SK-N-SH (cell line): ENCODE data around the gene ASMTL. TPM values are rescaled to one million over a fixed set of nuclear protein-coding genes. Genes with fewer than 3 reads are reported as not detected.
"Not testable (repeated sequence)": the region's sequence is repeated elsewhere in the genome, so short reads cannot be mapped to it uniquely, and the experiment has no call there.

Experiments used
- CTCF ChIA-PET: fragments of 300-600, 350-600 bp; formaldehyde crosslinking; extraction: SDS; loops from one replicate; lab custom pipeline; 2021; lab: Yijun Ruan, JAX
- POLR2A ChIA-PET: fragments of 350-600 bp; sonication (Branson Sonifier 250); formaldehyde crosslinking; extraction: SDS; loops from one replicate; lab custom pipeline; 2020; ENCODE audit warnings: antibody characterized with exemption, inconsistent platforms; lab: Yijun Ruan, JAX
- DNase-seq: peaks from one replicate; pipeline ENCODE4 v3.0.0; 2012
- H2AFZ ChIP-seq: fragments of 200-600 bp; sonication (generic); 2 replicates; pipeline ENCODE4 v1.8.1; 2016; ENCODE audit warnings: antibody characterized with exemption, mild to moderate bottlenecking, low read depth
- H3F3A ChIP-seq: fragments of 200-600 bp; sonication (generic); replicated peaks from 2 replicates; pipeline ENCODE3; 2016; ENCODE audit warnings: antibody characterized with exemption, mild to moderate bottlenecking; ENCODE audit not compliant: insufficient read depth
- H3K27ac ChIP-seq, 2 experiments: fragments of 200-500 bp in 1 of 2; fragments of 200-600 bp in 1 of 2; sonication (Bioruptor generic) in 1 of 2; sonication (generic), shearing (Covaris generic) in 1 of 2; 2 replicates each; pipeline versions ENCODE4 v1.5.1 to v1.6.1; 2014 to 2016; ENCODE audit warnings: low read depth in 2 of 2, inconsistent platforms in 1 of 2, low read length in 1 of 2, mild to moderate bottlenecking in 1 of 2, mixed read lengths in 1 of 2
- H3K27me3 ChIP-seq: fragments of 200-600 bp; sonication (generic), shearing (Covaris generic); 2 replicates; pipeline ENCODE4 v1.6.1; 2016; ENCODE audit warnings: mixed run types; ENCODE audit not compliant: insufficient read depth
- H3K36me3 ChIP-seq, 2 experiments: fragments of 200-500 bp in 1 of 2; fragments of 200-600 bp in 1 of 2; sonication (Bioruptor generic) in 1 of 2; sonication (generic) in 1 of 2; replicated peaks in 1 of 2; 2 replicates each; pipeline versions ENCODE3 to v1.5.1; 2014 to 2016; ENCODE audit warnings: low read length in 1 of 2, mild to moderate bottlenecking in 1 of 2; ENCODE audit not compliant: insufficient read depth in 2 of 2, control insufficient read depth in 1 of 2
- H3K4me1 ChIP-seq, 2 experiments: fragments of 200-500 bp in 1 of 2; fragments of 200-600 bp in 1 of 2; sonication (Bioruptor generic) in 1 of 2; sonication (generic), shearing (Covaris generic) in 1 of 2; 2 replicates each; pipeline versions ENCODE4 v1.5.1 to v1.6.1; 2014 to 2016; ENCODE audit warnings: low read depth in 1 of 2, low read length in 1 of 2, mixed run types in 1 of 2; ENCODE audit not compliant: insufficient read depth in 2 of 2, control insufficient read depth in 1 of 2
- H3K4me2 ChIP-seq: fragments of 200-600 bp; sonication (generic), shearing (Covaris generic); 2 replicates; pipeline ENCODE4 v1.6.1; 2017; ENCODE audit warnings: mixed run types
- H3K4me3 ChIP-seq, 2 experiments: fragments of 200-500 bp in 1 of 2; fragments of 200-600 bp in 1 of 2; sonication (Bioruptor generic) in 1 of 2; sonication (generic), shearing (Covaris generic) in 1 of 2; 2 replicates each; pipeline versions ENCODE4 v1.5.1 to v1.8.1; 2014 to 2016; ENCODE audit warnings: low read depth in 2 of 2, inconsistent platforms in 1 of 2, low read length in 1 of 2, mild to moderate bottlenecking in 1 of 2, mixed read lengths in 1 of 2, moderate library complexity in 1 of 2
- H3K79me2 ChIP-seq: fragments of 200-600 bp; sonication (generic); 2 replicates; pipeline ENCODE4 v1.8.1; 2017; ENCODE audit warnings: mild to moderate bottlenecking; ENCODE audit not compliant: insufficient read depth
- H3K9ac ChIP-seq: fragments of 200-600 bp; sonication (generic); 2 replicates; pipeline ENCODE4 v1.6.1; 2017; ENCODE audit warnings: mixed run types
- H3K9me2 ChIP-seq: fragments of 200-600 bp; sonication (generic); 2 replicates; pipeline ENCODE4 v1.6.1; 2017; ENCODE audit warnings: mixed run types
- H3K9me3 ChIP-seq: fragments of 200-600 bp; sonication (generic); 2 replicates; pipeline ENCODE4 v1.6.1; 2017; ENCODE audit warnings: mixed run types, mild to moderate bottlenecking, moderate library complexity
- H4K20me1 ChIP-seq: fragments of 200-600 bp; sonication (generic); 2 replicates; pipeline ENCODE4 v1.6.1; 2017; ENCODE audit warnings: mild to moderate bottlenecking, mixed run types; ENCODE audit not compliant: insufficient read depth
- EP300 ChIP-seq, 2 experiments: IDR thresholded peaks; 2 replicates each; pipeline versions ENCODE4 v1.4.0 to v1.6.1; 2012; ENCODE audit warnings: borderline replicate concordance in 1 of 2, low read depth in 1 of 2, low read length in 1 of 2
- FOXJ3 ChIP-seq: sonication (generic); formaldehyde crosslinking; IDR thresholded peaks from 2 replicates; pipeline ENCODE4 v1.5.1; 2020; ENCODE audit warnings: mild to moderate bottlenecking, missing genetic modification reagents
- MEF2A ChIP-seq: IDR thresholded peaks from 2 replicates; pipeline ENCODE4 v1.4.0; 2012; ENCODE audit warnings: low read depth, borderline replicate concordance
- MXI1 ChIP-seq: IDR thresholded peaks from 2 replicates; pipeline ENCODE4 v1.6.1; 2012; ENCODE audit warnings: mild to moderate bottlenecking, low read depth, low read length, improper control_type of control experiment
- NFIC ChIP-seq: IDR thresholded peaks from 2 replicates; pipeline ENCODE4 v1.4.0; 2012; ENCODE audit warnings: borderline replicate concordance
- NRF1 ChIP-seq: IDR thresholded peaks from 2 replicates; pipeline ENCODE4 v1.6.1; 2012; ENCODE audit warnings: low read depth, mild to moderate bottlenecking, low read length
- POLR2AphosphoS5 ChIP-seq: IDR thresholded peaks from 2 replicates; pipeline ENCODE4 v1.6.1; 2012; ENCODE audit warnings: low read depth, low read length
- RAD21 ChIP-seq: IDR thresholded peaks from 2 replicates; pipeline ENCODE4 v1.6.1; 2012; ENCODE audit warnings: mild to moderate bottlenecking, low read length
- RFX5 ChIP-seq: IDR thresholded peaks from 2 replicates; pipeline ENCODE4 v1.6.1; 2012; ENCODE audit warnings: mild to moderate bottlenecking, improper control_type of control experiment, low read length
- SIN3A ChIP-seq: IDR thresholded peaks from 2 replicates; pipeline ENCODE4 v1.6.1; 2012; ENCODE audit warnings: low read depth, mild to moderate bottlenecking, low read length, moderate library complexity, borderline replicate concordance
- TCF12 ChIP-seq: IDR thresholded peaks from 2 replicates; pipeline ENCODE4 v1.4.0; 2012
- TEAD4 ChIP-seq: IDR thresholded peaks from 2 replicates; pipeline ENCODE4 v1.4.0; 2012; ENCODE audit warnings: mild to moderate bottlenecking, borderline replicate concordance; ENCODE audit not compliant: insufficient read depth
- YY1 ChIP-seq: IDR thresholded peaks from 2 replicates; pipeline ENCODE4 v1.4.0; 2012; ENCODE audit warnings: low read depth, mild to moderate bottlenecking
- WGBS: methylation state at CpG from one replicate; pipeline ENCODE4 v1.1.6; 2017; ENCODE audit warnings: low lambda C conversion rate; 5-methylcytosine and 5-hydroxymethylcytosine counted together
- polyA plus RNA-seq, 3 experiments: library from polyadenylated mRNA; depleted of rRNA; stranded (reverse); fragments of >200 nt; gene quantifications; 2 replicates each; pipeline ENCODE4 v1.2.3, GENCODE V29; 2012
- TF ChIP-seq, protein P1 (sequence below): fragments of 150-350 bp; IDR thresholded peaks from 2 replicates; pipeline ENCODE4 v1.6.1; 2017; ENCODE audit warnings: antibody characterized with exemption, low read length, low read depth, borderline replicate concordance
- TF ChIP-seq, protein P2 (sequence below): fragments of 150-350 bp; IDR thresholded peaks from 2 replicates; pipeline ENCODE4 v1.6.1; 2016; ENCODE audit warnings: mild to moderate bottlenecking, low read depth, low read length
- TF ChIP-seq, protein P3 (sequence below): IDR thresholded peaks from 2 replicates; pipeline ENCODE4 v1.4.0; 2012; ENCODE audit warnings: low read depth, borderline replicate concordance

Gene ASMTL
- polyA plus RNA-seq, 1 of the 3 experiments (the other 2 are of a cell fraction) = 37.7 TPM

DNA sequence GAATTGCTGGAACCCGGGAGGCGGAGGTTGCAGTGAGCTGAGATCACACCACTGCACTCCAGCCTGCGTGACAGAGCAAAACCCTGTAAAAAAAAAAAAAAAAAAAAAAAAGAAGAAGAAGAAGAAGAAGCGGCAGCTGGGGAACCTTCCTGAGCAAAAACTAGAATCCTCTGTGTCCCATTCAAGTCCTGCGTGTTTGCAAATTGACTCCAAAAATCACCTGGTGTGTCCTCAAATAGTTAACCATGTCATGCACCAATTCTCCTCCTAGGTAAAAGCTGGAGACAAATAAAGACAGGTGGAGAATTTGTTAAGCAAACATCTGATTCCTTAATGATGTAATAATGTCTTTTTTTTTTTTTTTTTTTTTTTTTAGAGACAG lies 31.9 kb upstream of the ASMTL start:
- CTCF ChIA-PET = no interaction called here
- WGBS = 46% methylated on average over 5 of the region's 5 CpGs
- TF ChIP-seq MEF2A (no peak), RAD21 (no peak), EP300 (IDR thresholded peaks at IDR 0.05; ENCODE audit: borderline replicate concordance in 1 of 2, low read depth in 1 of 2, low read length in 1 of 2) (no peak), RFX5 (no peak), NRF1 (no peak)

DNA sequence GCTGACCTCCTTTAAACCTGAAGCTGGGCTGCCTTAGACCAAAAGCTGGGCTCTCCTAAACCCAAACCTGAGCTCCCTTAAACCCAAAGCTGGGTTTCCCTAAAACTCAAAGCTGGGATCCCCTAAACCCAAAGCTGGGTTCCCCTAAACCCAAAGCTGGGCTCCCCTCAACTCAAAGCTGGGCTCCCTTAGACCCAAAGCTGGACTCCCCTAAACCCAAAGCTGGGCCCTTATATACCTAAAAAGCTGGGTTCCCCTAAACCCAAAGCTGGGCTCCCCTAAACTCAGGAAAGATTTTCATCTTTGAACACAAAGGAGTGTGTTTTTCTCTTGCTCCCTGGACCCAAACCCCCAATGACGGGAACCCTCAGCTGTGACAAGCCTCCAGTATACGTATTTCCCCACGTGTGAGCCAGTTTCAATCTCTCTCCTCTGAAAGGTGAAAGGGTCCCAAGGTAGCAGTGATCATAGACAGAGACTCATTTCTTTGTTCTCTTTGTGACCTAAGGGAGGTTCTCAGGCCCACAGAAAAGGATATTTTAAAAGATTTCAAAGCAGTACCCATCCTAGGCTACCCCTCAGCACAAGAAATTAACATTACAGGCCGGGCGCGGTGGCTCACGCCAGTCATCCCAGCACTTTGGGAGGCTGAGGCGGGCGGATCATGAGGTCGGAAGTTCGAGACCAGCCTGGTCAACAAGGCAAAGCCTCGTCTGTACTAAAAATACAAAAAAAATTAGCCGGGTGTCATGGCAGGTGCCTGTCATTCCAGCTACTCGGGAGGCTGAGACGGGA lies 31.3 kb upstream of the ASMTL start:
- Histone ChIP-seq H3K4me3 (no peak overlapping the region), H3K9me3 (no peaks in the 10 kb centered on the region), H3F3A (peaks cover 1% of the 10 kb centered on the region), H3K9me2 (no peaks in the 10 kb centered on the region), H3K4me1 (no peaks in the 10 kb centered on the region), H3K79me2 (no peaks in the 10 kb centered on the region), H3K36me3 (no peaks in the 10 kb centered on the region), H4K20me1 (no peaks in the 10 kb centered on the region), H3K9ac (no peak overlapping the region), H3K27me3 (peaks cover 12% of the 10 kb centered on the region; the same call in 1 of the 2 replicates), H2AFZ (no peak overlapping the region), H3K27ac (no peak overlapping the region), H3K4me2 (no peak overlapping the region)
- WGBS = 59% methylated on average over 15 of the region's 15 CpGs
- no peak for DNase-seq
- ChIA-PET POLR2A (no interaction called here), CTCF (no interaction called here)
- TF ChIP-seq NFIC = no peak
- TF ChIP-seq, protein P1, sequence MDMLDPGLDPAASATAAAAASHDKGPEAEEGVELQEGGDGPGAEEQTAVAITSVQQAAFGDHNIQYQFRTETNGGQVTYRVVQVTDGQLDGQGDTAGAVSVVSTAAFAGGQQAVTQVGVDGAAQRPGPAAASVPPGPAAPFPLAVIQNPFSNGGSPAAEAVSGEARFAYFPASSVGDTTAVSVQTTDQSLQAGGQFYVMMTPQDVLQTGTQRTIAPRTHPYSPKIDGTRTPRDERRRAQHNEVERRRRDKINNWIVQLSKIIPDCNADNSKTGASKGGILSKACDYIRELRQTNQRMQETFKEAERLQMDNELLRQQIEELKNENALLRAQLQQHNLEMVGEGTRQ = no peak
- TF ChIP-seq, protein P2, sequence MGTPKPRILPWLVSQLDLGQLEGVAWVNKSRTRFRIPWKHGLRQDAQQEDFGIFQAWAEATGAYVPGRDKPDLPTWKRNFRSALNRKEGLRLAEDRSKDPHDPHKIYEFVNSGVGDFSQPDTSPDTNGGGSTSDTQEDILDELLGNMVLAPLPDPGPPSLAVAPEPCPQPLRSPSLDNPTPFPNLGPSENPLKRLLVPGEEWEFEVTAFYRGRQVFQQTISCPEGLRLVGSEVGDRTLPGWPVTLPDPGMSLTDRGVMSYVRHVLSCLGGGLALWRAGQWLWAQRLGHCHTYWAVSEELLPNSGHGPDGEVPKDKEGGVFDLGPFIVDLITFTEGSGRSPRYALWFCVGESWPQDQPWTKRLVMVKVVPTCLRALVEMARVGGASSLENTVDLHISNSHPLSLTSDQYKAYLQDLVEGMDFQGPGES = no peak
- TF ChIP-seq, protein P3, sequence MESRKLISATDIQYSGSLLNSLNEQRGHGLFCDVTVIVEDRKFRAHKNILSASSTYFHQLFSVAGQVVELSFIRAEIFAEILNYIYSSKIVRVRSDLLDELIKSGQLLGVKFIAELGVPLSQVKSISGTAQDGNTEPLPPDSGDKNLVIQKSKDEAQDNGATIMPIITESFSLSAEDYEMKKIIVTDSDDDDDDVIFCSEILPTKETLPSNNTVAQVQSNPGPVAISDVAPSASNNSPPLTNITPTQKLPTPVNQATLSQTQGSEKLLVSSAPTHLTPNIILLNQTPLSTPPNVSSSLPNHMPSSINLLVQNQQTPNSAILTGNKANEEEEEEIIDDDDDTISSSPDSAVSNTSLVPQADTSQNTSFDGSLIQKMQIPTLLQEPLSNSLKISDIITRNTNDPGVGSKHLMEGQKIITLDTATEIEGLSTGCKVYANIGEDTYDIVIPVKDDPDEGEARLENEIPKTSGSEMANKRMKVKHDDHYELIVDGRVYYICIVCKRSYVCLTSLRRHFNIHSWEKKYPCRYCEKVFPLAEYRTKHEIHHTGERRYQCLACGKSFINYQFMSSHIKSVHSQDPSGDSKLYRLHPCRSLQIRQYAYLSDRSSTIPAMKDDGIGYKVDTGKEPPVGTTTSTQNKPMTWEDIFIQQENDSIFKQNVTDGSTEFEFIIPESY = no peak
- TF ChIP-seq RFX5 = no peak
- no peak for TF ChIP-seq TEAD4
- TF ChIP-seq POLR2AphosphoS5 = no peak
- no peak for TF ChIP-seq FOXJ3 (CRISPR knock-in tag)
- TF ChIP-seq SIN3A = no peak
- no peak for TF ChIP-seq MXI1
- TF ChIP-seq NRF1 = no peak
- no peak for TF ChIP-seq TCF12
- TF ChIP-seq EP300 (IDR thresholded peaks at IDR 0.05; ENCODE audit: borderline replicate concordance in 1 of 2, low read depth in 1 of 2, low read length in 1 of 2) = no peak
- no peak for TF ChIP-seq YY1

More for the DNA sequence above, 31.9 kb upstream of the ASMTL start:
- no peak overlapping the region for H2AFZ ChIP-seq
- H3K4me1 ChIP-seq = no peaks in the 10 kb centered on the region
- H3K27ac ChIP-seq = no peak overlapping the region
- H4K20me1 ChIP-seq = no peaks in the 10 kb centered on the region
- no peaks in the 10 kb centered on the region for H3K79me2 ChIP-seq
- H3K9me2 ChIP-seq = no peaks in the 10 kb centered on the region
- peaks cover 12% of the 10 kb centered on the region; the same call in 1 of the 2 replicates for H3K27me3 ChIP-seq
- no peak overlapping the region for H3K4me2 ChIP-seq
- H3K36me3 ChIP-seq = no peaks in the 10 kb centered on the region
- H3F3A ChIP-seq = peaks cover 5% of the 10 kb centered on the region
- H3K4me3 ChIP-seq = no peak overlapping the region
- no peak overlapping the region for H3K9ac ChIP-seq
- POLR2A ChIA-PET = no interaction called here
- no peaks in the 10 kb centered on the region for H3K9me3 ChIP-seq
- no peak for DNase-seq

DNA sequence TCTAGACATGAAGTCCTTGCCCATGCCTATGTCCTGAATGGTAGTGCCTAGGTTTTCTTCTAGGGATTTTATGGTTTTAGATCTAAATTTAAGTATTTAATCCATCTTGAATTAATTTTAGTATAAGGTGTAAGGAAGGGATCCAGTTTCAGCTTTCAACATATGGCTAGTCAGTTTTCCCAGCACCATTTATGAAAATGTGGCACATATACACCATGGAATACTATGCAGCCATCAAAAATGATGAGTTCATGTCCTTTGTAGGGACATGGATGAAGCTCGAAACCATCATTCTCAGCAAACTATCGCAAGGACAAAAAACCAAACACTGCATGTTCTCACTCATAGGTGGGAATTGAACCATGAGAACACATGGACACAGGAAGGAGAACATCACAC lies 29.8 kb upstream of the ASMTL start:
- H3K79me2 ChIP-seq, H3K9me3 ChIP-seq, H2AFZ ChIP-seq, H3F3A ChIP-seq, H3K36me3 ChIP-seq, DNase-seq, POLR2A ChIA-PET, H3K4me2 ChIP-seq, H3K9me2 ChIP-seq, H3K9ac ChIP-seq, H3K27ac ChIP-seq, H3K4me3 ChIP-seq, H3K27me3 ChIP-seq, CTCF ChIA-PET, H4K20me1 ChIP-seq, H3K4me1 ChIP-seq: not testable (repeated sequence)
- WGBS = 50% methylated on average over 1 of the region's 2 CpGs
